B cell (primary cell): ENCODE data around the gene TSPAN31. TPM values are rescaled to one million over a fixed set of nuclear protein-coding genes. Genes with fewer than 3 reads are reported as not detected.

ENCODE experiments used
- ATAC-seq: fragments of 200-7000 bp; cut with Tn5 transposase; one replicate; pipeline ENCODE4 v1.10.0; 2021; ENCODE audit warnings: low read depth, mild to moderate bottlenecking, moderate number of reproducible peaks, moderate library complexity
- CTCF ChIA-PET: fragments of 350-600 bp; sonication (Branson Sonifier 250); formaldehyde crosslinking; loops from one replicate; lab custom pipeline; 2021; ENCODE audit warnings: antibody characterized with exemption, inconsistent platforms; lab: Charles Lee
- POLR2A ChIA-PET: fragments of 350-600 bp; sonication (Branson Sonifier 250); formaldehyde crosslinking; loops from one replicate; lab custom pipeline; 2021; ENCODE audit warnings: antibody characterized with exemption; lab: Charles Lee
- DNase-seq: peaks from one replicate; pipeline ENCODE4 v3.0.0; 2013
- H2AFZ ChIP-seq: 2 replicates; pipeline ENCODE4 v1.6.1; 2012; ENCODE audit warnings: mild to moderate bottlenecking, low read depth, low read length; ENCODE audit not compliant: insufficient read depth, poor library complexity, severe bottlenecking
- H3K27ac ChIP-seq, 2 donors: 1 replicate in 1 of 2; 2 replicates in 1 of 2; pipeline ENCODE4 v1.5.1; 2012 to 2013; ENCODE audit warnings: low read length in 2 of 2, mild to moderate bottlenecking in 2 of 2, moderate library complexity in 1 of 2
- H3K27me3 ChIP-seq, 4 experiments: fragments of 200-600 bp in 1 of 4; sonication (generic) in 1 of 4; replicated peaks in 1 of 4; 1 replicate in 2 of 4; 2 replicates in 2 of 4; pipeline versions ENCODE4 v1.6.1 to v1.7.0; 2013 to 2016; ENCODE audit warnings: low read length in 3 of 4, mild to moderate bottlenecking in 2 of 4, mixed read lengths in 1 of 4, moderate library complexity in 1 of 4; ENCODE audit not compliant: insufficient read depth in 4 of 4, control insufficient read depth in 3 of 4; ENCODE audit errors: control extremely low read depth in 1 of 4
- H3K36me3 ChIP-seq, 2 experiments: replicated peaks in 1 of 2; 1 replicate in 1 of 2; 2 replicates in 1 of 2; pipeline versions ENCODE4 v1.6.1 to v1.7.1; 2013; ENCODE audit warnings: low read length in 1 of 2; ENCODE audit not compliant: insufficient read depth in 2 of 2, control insufficient read depth in 1 of 2; ENCODE audit errors: control extremely low read depth in 1 of 2, extremely low read depth in 1 of 2
- H3K4me1 ChIP-seq, 2 donors: fragments of 200-600 bp in 1 of 2; sonication (generic) in 1 of 2; 1 replicate in 1 of 2; 2 replicates in 1 of 2; pipeline versions ENCODE4 v1.5.1 to v1.6.1; 2013 to 2017; ENCODE audit warnings: low read length in 2 of 2; ENCODE audit not compliant: control insufficient read depth in 2 of 2, insufficient read depth in 2 of 2
- H3K4me2 ChIP-seq: replicated peaks from 2 replicates; pipeline ENCODE3; 2012; ENCODE audit warnings: mild to moderate bottlenecking, low read depth, low read length; ENCODE audit not compliant: poor library complexity, severe bottlenecking
- H3K4me3 ChIP-seq, 5 experiments: fragments of 200-600 bp in 1 of 5; sonication (generic) in 1 of 5; 1 replicate in 3 of 5; 2 replicates in 2 of 5; pipeline versions ENCODE4 v1.5.1 to v1.7.0; 2011 to 2016; ENCODE audit warnings: low read length in 4 of 5, mild to moderate bottlenecking in 4 of 5, low read depth in 2 of 5, control low read depth in 1 of 5, moderate library complexity in 1 of 5; ENCODE audit not compliant: insufficient read depth in 1 of 5; ENCODE audit errors: control extremely low read depth in 1 of 5, extremely low read depth in 1 of 5
- H3K79me2 ChIP-seq: fragments of 200-600 bp; sonication (generic); one replicate; pipeline ENCODE4 v1.6.0; 2016; ENCODE audit warnings: low read length; ENCODE audit not compliant: control insufficient read depth, insufficient read depth
- H3K9ac ChIP-seq: fragments of 200-600 bp; sonication (generic); 2 replicates; pipeline ENCODE4 v1.6.1; 2017; ENCODE audit warnings: mild to moderate bottlenecking, low read length, moderate library complexity
- H3K9me3 ChIP-seq, 3 donors: one replicate each; pipeline versions ENCODE4 v1.6.1 to v1.7.1; 2013; ENCODE audit warnings: low read length in 2 of 3; ENCODE audit not compliant: control insufficient read depth in 2 of 3, insufficient read depth in 1 of 3; ENCODE audit errors: control extremely low read depth in 1 of 3
- H4K20me1 ChIP-seq: 2 replicates; pipeline ENCODE4 v1.6.0; 2012; ENCODE audit warnings: mild to moderate bottlenecking, low read length; ENCODE audit not compliant: insufficient read depth, control insufficient read depth, poor library complexity, severe bottlenecking
- H3K27ac Mint-ChIP-seq: one replicate; pipeline ENCODE4 v1.8.0; 2021; ENCODE audit warnings: mixed read lengths
- H3K27me3 Mint-ChIP-seq: one replicate; pipeline ENCODE4 v1.8.0; 2021; ENCODE audit warnings: mixed read lengths
- H3K4me1 Mint-ChIP-seq: one replicate; pipeline ENCODE4 v1.8.0; 2021; ENCODE audit warnings: mixed read lengths
- H3K4me3 Mint-ChIP-seq: one replicate; pipeline ENCODE4 v1.8.0; 2021; ENCODE audit warnings: mixed read lengths
- H3K9me3 Mint-ChIP-seq: one replicate; pipeline ENCODE4 v1.8.0; 2022; ENCODE audit warnings: mixed read lengths; ENCODE audit not compliant: insufficient read depth
- CTCF ChIP-seq: fragments of 200-600 bp; IDR thresholded peaks from one replicate; pipeline ENCODE4 v1.8.0; 2022; ENCODE audit warnings: antibody characterized with exemption, mild to moderate bottlenecking
- EZH2 ChIP-seq: IDR thresholded peaks from 2 replicates; pipeline ENCODE4 v1.6.1; 2012; ENCODE audit warnings: borderline replicate concordance, low read depth, mild to moderate bottlenecking, moderate library complexity, low read length; ENCODE audit not compliant: insufficient read depth, poor library complexity, severe bottlenecking
- WGBS: methylation state at CpG from one replicate; pipeline ENCODE4 v1.1.5; 2013; ENCODE audit warnings: missing lambda C conversion rate; ENCODE audit not compliant: insufficient coverage; 5-methylcytosine and 5-hydroxymethylcytosine counted together
- intact Hi-C: fragments of 100-400 bp; cut with micrococcal nuclease; formaldehyde crosslinking; loops from one replicate; pipeline ENCODE4 v1.10.0; 2022
- polyA plus RNA-seq: library from polyadenylated mRNA; depleted of rRNA; stranded (reverse); fragments of >200 nt; gene quantifications from 2 replicates; pipeline ENCODE4 v1.2.3, GENCODE V29; 2012
- total RNA-seq, 2 donors: library from RNA; stranded (reverse); fragments of 120-200 nt in 1 of 2; gene quantifications; 1 replicate in 1 of 2; 2 replicates in 1 of 2; pipeline versions ENCODE4 v1.2.3 to v1.2.4, GENCODE V29; 2013 to 2022

Gene TSPAN31
- total and polyA plus RNA-seq, 2 donors (not counting 1 experiment from before 2014, with no cell fraction given): 24.0 to 29.6 TPM

GRCh38 chr12:57724003-57724935 lies 20.6 kb upstream of the TSPAN31 start:
- Histone ChIP-seq H3K4me3 (no peak overlapping the region), H3K27me3 (no peaks in the 10 kb centered on the region), H3K36me3 (peaks cover 0 to 53% of the 10 kb centered on the region in 2 experiments), H3K4me1 (peaks cover 8 to 16% of the 10 kb centered on the region in 2 donors), H3K4me2 (no peak overlapping the region), H3K9me3 (peaks cover 0 to 7% (median 0%) of the 10 kb centered on the region in 3 donors), H4K20me1 (peaks cover 7% of the 10 kb centered on the region), H2AFZ (no peak overlapping the region), H3K27ac (no peak overlapping the region), H3K79me2 (no peaks in the 10 kb centered on the region), H3K9ac (no peak overlapping the region)
- no peaks in the 10 kb centered on the region for H3K9me3 Mint-ChIP-seq
- no peak for DNase-seq
- WGBS: 98% methylated on average over 11 of the region's 12 CpGs
- ChIA-PET POLR2A (interaction anchor here (0.6 kb wide), 1 partner anchor 1990 kb away, joined by 5 read pairs; no protein-coding TSS in a partner anchor), CTCF (no interaction called here)
- no peaks in the 10 kb centered on the region for H3K27me3 Mint-ChIP-seq
- no peak for TF ChIP-seq EZH2
- no peak for TF ChIP-seq CTCF
- intact Hi-C loops: no loop called here
- H3K4me3 Mint-ChIP-seq: no peak overlapping the region
- H3K27ac Mint-ChIP-seq: peak overlapping the region; percentile 58
- peaks cover 16% of the 10 kb centered on the region for H3K4me1 Mint-ChIP-seq
- ATAC-seq: no peak
